Mucosa of descending colon (tissue), 3 donors: Measurements from ENCODE around the gene RSU1. TPM values are rescaled to one million over a fixed set of nuclear protein-coding genes. Genes with fewer than 3 reads are reported as not detected.

Experiments used
- ATAC-seq: fragments of 200-7000 bp; cut with Tn5 transposase; one replicate; pipeline ENCODE4 v1.9.1; 2020; ENCODE audit warnings: mild to moderate bottlenecking, moderate library complexity
- DNase-seq, 3 donors: peaks; one replicate each; pipeline ENCODE4 v3.0.0-alpha.2; 2020
- H3K36me3 ChIP-seq: fragments of 200-600 bp; one replicate; pipeline ENCODE4 v1.8.0; 2021; ENCODE audit warnings: low read depth, mild to moderate bottlenecking
- H3K4me1 ChIP-seq: fragments of 200-600 bp; one replicate; pipeline ENCODE4 v1.8.0; 2021; ENCODE audit warnings: low read depth, mild to moderate bottlenecking
- H3K4me3 ChIP-seq: fragments of 200-600 bp; one replicate; pipeline ENCODE4 v1.8.0; 2021; ENCODE audit warnings: mild to moderate bottlenecking
- H3K9me3 ChIP-seq: fragments of 200-600 bp; one replicate; pipeline ENCODE4 v1.8.0; 2021; ENCODE audit warnings: mild to moderate bottlenecking
- intact Hi-C, 2 donors: fragments of 100-400 bp; cut with DNase I in 1 of 2; cut with micrococcal nuclease in 1 of 2; formaldehyde crosslinking; loops; one replicate each; pipeline versions ENCODE4 v1.11.0 to v1.11.1; 2022; cut with DNase I, micrococcal nuclease
- total RNA-seq, 3 donors: library from RNA; stranded (reverse); fragmentation: NEBNext Ultra II Directional in 2 of 3; extraction: Animal tissue kit (Norgen Biotek cat#: 25700) in 2 of 3; gene quantifications; one replicate each; pipeline versions ENCODE4 v1.2.1 to v1.2.4, GENCODE V29; 2021 to 2023
- TF ChIP-seq, protein P1 (sequence below): fragments of 200-600 bp; IDR thresholded peaks from one replicate; pipeline ENCODE4 v1.8.0; 2022; ENCODE audit warnings: antibody characterized with exemption, mild to moderate bottlenecking
- donor health status: DM: no; HTN: no; CAD: no; lungs with moderate emphysema.
- donor health status: DM: no; HTN: no; CAD: no.
- donor health status: DM: no; HTN: yes; CAD: no.

Gene RSU1
- total RNA-seq, 3 donors from 2014 or later, result 67.2 to 94.8 (median 74.1) TPM

DNA sequence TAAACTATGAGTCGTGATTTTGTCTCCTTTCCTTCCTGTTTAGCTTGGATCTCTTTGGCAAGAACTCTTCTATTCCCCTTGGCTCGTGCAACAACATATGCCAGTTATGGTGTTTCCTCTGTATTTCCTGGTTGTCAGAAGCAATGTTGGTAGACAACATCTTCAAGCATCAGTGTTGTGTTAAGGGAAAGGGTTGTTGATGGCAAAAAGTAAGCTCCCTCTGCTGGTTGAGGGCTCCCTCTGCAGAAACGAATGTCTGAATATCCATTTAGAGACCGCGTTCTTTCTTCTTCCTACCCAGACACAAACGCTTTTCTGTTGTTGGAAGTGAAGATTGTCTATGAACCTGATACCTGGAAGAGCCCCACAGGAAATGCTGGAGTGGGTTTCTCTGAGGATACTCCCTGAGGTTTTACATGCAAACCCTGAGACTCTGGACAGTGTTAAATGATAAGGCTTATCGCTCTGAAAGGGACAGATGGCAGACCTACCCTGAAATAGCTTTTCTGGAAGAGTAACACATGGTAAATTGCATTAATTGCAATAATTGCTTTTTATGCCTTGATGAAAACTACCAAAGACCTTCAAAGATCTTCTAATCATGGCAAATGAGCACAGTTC lies 272.0 kb downstream of the RSU1 start:
- Histone ChIP-seq H3K36me3 (no peaks in the 10 kb centered on the region), H3K4me3 (no peak overlapping the region), H3K9me3 (no peaks in the 10 kb centered on the region), H3K4me1 (no peaks in the 10 kb centered on the region)
- ATAC-seq (peak; percentile 36), DNase-seq (no peak)
- TF ChIP-seq, protein P1, sequence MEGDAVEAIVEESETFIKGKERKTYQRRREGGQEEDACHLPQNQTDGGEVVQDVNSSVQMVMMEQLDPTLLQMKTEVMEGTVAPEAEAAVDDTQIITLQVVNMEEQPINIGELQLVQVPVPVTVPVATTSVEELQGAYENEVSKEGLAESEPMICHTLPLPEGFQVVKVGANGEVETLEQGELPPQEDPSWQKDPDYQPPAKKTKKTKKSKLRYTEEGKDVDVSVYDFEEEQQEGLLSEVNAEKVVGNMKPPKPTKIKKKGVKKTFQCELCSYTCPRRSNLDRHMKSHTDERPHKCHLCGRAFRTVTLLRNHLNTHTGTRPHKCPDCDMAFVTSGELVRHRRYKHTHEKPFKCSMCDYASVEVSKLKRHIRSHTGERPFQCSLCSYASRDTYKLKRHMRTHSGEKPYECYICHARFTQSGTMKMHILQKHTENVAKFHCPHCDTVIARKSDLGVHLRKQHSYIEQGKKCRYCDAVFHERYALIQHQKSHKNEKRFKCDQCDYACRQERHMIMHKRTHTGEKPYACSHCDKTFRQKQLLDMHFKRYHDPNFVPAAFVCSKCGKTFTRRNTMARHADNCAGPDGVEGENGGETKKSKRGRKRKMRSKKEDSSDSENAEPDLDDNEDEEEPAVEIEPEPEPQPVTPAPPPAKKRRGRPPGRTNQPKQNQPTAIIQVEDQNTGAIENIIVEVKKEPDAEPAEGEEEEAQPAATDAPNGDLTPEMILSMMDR, result peak; percentile 17
- intact Hi-C loops, result no loop called here

DNA sequence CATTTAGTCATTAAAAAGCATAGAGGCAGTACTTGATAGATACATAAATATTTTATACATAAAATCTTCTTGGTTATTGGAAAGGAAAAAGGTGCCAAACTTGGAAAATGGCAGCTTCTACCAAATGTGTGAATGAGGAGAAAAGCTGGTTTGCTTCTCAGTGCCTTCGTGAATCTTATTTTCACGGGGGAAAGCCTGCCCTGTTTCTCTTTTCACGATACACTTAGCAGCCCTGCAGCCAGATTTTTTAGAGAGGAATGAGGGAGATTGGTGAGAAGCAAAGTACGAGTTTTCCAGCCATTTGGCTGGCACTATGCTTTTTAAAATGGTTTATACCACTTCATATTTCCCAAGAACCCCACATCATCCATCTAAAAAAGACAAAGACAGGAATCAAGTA lies 272.6 kb downstream of the RSU1 start:
- intact Hi-C loops, result no loop called here
- DNase-seq, result no peak
- no peak overlapping the region for H3K4me3 ChIP-seq
- H3K4me1 ChIP-seq, result no peaks in the 10 kb centered on the region
- H3K9me3 ChIP-seq, result no peaks in the 10 kb centered on the region
- TF ChIP-seq, protein P1, result no peak
- H3K36me3 ChIP-seq, result no peaks in the 10 kb centered on the region
- ATAC-seq, result no peak

DNA sequence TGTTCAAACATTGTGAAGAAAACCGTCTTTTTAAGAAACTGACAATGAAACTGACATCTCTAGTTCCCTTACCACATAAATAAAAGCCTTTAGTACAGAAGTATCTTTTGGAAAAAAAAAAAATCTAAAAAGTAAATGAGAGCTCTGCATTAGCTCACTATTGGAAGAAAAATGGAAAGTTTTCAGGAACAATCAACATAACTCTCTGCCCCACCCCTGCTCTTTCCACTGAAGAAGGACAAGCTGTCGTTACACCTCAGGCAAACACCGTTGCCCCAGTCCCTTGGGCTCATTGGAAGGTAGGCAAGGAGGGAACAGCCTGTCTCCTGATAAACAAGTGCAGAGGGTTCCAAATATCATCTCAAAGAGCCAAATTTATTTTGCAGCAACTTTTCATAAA lies 273.1 kb downstream of the RSU1 start:
- TF ChIP-seq, protein P1, result no peak
- Histone ChIP-seq H3K9me3 (no peaks in the 10 kb centered on the region), H3K4me3 (no peak overlapping the region), H3K36me3 (no peaks in the 10 kb centered on the region), H3K4me1 (no peaks in the 10 kb centered on the region)
- DNase-seq (no peak), ATAC-seq (no peak)
- intact Hi-C loops, result no loop called here
